Caco-2 (cell line): Measurements from ENCODE around the gene KDM6B. TPM values are rescaled to one million over a fixed set of nuclear protein-coding genes. Genes with fewer than 3 reads are reported as not detected.

Experiments used
- BruUV-seq: library from RNA; stranded (reverse); fragments of 400-500 nt; replicated peaks from 2 replicates; lab custom pipeline; 2021; lab: Mats Ljungman, UMichigan
- CTCF ChIA-PET: fragments of 300-600 bp; sonication (Branson Sonifier 250); formaldehyde crosslinking; loops from one replicate; lab custom pipeline; 2022; ENCODE audit warnings: antibody characterized with exemption; lab: Charles Lee
- POLR2A ChIA-PET: fragments of 300-600 bp; sonication (Branson Sonifier 250); formaldehyde crosslinking; loops from one replicate; lab custom pipeline; 2022; ENCODE audit warnings: antibody characterized with exemption; lab: Charles Lee
- DNase-seq, 2 experiments: peaks; one replicate each; pipeline versions ENCODE4 v3.0.0 to v3.0.0-alpha.2; 2020 to 2022
- H3K27me3 ChIP-seq: replicated peaks from 2 replicates; pipeline ENCODE4 v1.6.0; 2011; ENCODE audit warnings: low read length; ENCODE audit not compliant: control insufficient read depth, insufficient read depth
- H3K36me3 ChIP-seq: 2 replicates; pipeline ENCODE4 v1.5.1; 2011; ENCODE audit warnings: low read length; ENCODE audit not compliant: control insufficient read depth, insufficient read depth
- H3K4me1 ChIP-seq: fragments of 250-450 bp; sonication (Bioruptor Pico); 2 replicates; pipeline ENCODE4 v1.5.1; 2020; ENCODE audit warnings: mild to moderate bottlenecking
- H3K4me3 ChIP-seq: 2 replicates; pipeline ENCODE4 v1.5.1; 2011; ENCODE audit warnings: low read depth, mild to moderate bottlenecking, control low read depth, low read length
- H3K9me3 ChIP-seq: fragments of 250-450 bp; sonication (Bioruptor Pico); 2 replicates; pipeline ENCODE4 v1.5.1; 2020; ENCODE audit warnings: mild to moderate bottlenecking, moderate library complexity
- H3K27ac Mint-ChIP-seq: one replicate; pipeline ENCODE4 v1.8.0; 2022; ENCODE audit warnings: mixed read lengths; ENCODE audit not compliant: unreplicated experiment
- H3K27me3 Mint-ChIP-seq: one replicate; pipeline ENCODE4 v1.8.0; 2022; ENCODE audit warnings: mixed read lengths; ENCODE audit not compliant: insufficient read depth, unreplicated experiment
- H3K36me3 Mint-ChIP-seq: one replicate; pipeline ENCODE4 v1.8.0; 2022; ENCODE audit warnings: mild to moderate bottlenecking, mixed read lengths; ENCODE audit not compliant: insufficient read depth, unreplicated experiment
- H3K4me1 Mint-ChIP-seq: one replicate; pipeline ENCODE4 v1.8.0; 2022; ENCODE audit warnings: low read depth, mixed read lengths; ENCODE audit not compliant: unreplicated experiment
- H3K4me3 Mint-ChIP-seq: one replicate; pipeline ENCODE4 v1.8.0; 2022; ENCODE audit warnings: mild to moderate bottlenecking, moderate library complexity, mixed read lengths; ENCODE audit not compliant: unreplicated experiment
- H3K9me3 Mint-ChIP-seq: one replicate; pipeline ENCODE4 v1.8.0; 2022; ENCODE audit warnings: mixed read lengths; ENCODE audit not compliant: unreplicated experiment
- intact Hi-C: fragments of 100-400 bp; cut with micrococcal nuclease; formaldehyde crosslinking; loops from one replicate; pipeline ENCODE4 v1.10.0; 2022; ENCODE audit not compliant: unreplicated experiment
- total RNA-seq: library from RNA; stranded (reverse); gene quantifications from 2 replicates; pipeline ENCODE4 v1.2.3, GENCODE V29; 2022
- TF ChIP-seq, protein P1 (sequence below), 2 experiments: fragments of 200-600 bp in 1 of 2; IDR thresholded peaks; 1 replicate in 1 of 2; 2 replicates in 1 of 2; pipeline versions ENCODE4 v1.5.1 to v1.8.0; 2011 to 2022; ENCODE audit warnings: antibody characterized with exemption in 1 of 2, control low read depth in 1 of 2, inconsistent platforms in 1 of 2, low read depth in 1 of 2, low read length in 1 of 2, mild to moderate bottlenecking in 1 of 2, moderate library complexity in 1 of 2; ENCODE audit not compliant: insufficient read depth in 1 of 2, severe bottlenecking in 1 of 2, unreplicated experiment in 1 of 2

The KDM6B gene
- total RNA-seq, 1 experiment from 2014 or later, result 27.9 TPM

DNA sequence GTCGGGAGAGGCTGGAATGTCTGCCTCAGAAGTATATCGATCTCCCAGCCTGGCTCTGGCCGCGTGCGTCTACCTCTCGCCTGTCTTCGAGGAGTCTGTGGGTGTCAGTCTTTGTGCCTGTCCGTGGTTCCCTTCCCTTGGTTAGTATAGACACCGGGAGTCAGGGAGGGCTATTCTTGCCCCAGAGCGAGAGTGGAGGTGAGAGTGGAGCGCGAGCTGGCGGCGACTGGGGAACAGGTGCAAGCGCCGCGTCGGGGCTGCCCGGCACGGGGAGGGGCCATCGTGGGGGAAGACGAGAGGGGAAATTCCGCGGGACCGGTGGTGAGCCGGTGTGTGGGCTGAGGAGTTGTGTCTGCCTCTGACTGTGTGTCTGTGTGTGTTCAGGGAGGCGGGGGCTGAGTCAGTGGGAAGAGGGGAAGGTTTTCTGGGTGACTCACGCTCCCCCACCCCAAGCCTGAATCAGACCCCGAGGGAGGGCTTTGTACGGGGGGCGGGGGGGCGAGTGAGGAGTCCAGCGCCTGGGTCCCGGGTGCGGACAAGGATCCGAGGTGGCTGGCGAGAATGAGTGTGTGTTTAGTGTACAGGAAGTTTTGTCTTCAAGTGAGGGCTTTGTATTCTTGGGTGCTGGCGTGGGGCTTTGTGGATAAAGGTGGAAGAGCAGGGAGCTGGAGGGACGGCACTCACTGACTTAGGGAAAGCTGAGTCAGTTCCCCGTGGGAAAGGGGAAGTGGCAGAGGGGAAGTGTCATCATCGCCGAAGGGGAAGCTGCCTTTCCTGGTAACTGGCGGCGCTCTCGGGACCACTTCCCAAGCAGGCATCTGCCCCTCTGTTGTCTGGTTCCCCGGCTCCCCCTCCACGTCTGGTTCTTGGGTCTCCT is 8.6 kb downstream of the KDM6B start:
- Histone ChIP-seq H3K9me3 (no peaks in the 10 kb centered on the region), H3K4me1 (peaks cover 30% of the 10 kb centered on the region), H3K4me3 (peak overlapping the region; percentile 68), H3K27me3 (no peaks in the 10 kb centered on the region), H3K36me3 (no peaks in the 10 kb centered on the region; the same call in 1 of the 2 replicates)
- Mint-ChIP-seq H3K4me3 (peak overlapping the region; percentile 82), H3K27me3 (no peaks in the 10 kb centered on the region), H3K9me3 (no peaks in the 10 kb centered on the region), H3K4me1 (peaks cover 24% of the 10 kb centered on the region), H3K36me3 (peaks cover 67% of the 10 kb centered on the region), H3K27ac (peak overlapping the region; percentile 98)
- peak in 1 of 2 experiments; percentile 46 for DNase-seq
- intact Hi-C loops, result loop anchor here (2.0 kb wide), 2 partner anchors 14 to 96 kb away; partner anchors contain the start of gene NAA38
- ChIA-PET POLR2A (interaction anchor here (0.6 to 3.8 kb wide), 3 partner anchors 15 to 192 kb away, joined by 3 to 27 read pairs (median 4); partner anchors contain the start of genes ATP1B2, CYB5D1 and NAA38), CTCF (interaction anchor here (1.6 to 1.8 kb wide), 2 partner anchors 14 to 99 kb away, joined by 5 to 7 read pairs; partner anchors contain the start of gene NAA38)
- TF ChIP-seq, protein P1, sequence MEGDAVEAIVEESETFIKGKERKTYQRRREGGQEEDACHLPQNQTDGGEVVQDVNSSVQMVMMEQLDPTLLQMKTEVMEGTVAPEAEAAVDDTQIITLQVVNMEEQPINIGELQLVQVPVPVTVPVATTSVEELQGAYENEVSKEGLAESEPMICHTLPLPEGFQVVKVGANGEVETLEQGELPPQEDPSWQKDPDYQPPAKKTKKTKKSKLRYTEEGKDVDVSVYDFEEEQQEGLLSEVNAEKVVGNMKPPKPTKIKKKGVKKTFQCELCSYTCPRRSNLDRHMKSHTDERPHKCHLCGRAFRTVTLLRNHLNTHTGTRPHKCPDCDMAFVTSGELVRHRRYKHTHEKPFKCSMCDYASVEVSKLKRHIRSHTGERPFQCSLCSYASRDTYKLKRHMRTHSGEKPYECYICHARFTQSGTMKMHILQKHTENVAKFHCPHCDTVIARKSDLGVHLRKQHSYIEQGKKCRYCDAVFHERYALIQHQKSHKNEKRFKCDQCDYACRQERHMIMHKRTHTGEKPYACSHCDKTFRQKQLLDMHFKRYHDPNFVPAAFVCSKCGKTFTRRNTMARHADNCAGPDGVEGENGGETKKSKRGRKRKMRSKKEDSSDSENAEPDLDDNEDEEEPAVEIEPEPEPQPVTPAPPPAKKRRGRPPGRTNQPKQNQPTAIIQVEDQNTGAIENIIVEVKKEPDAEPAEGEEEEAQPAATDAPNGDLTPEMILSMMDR (IDR thresholded peaks at IDR 0.05; ENCODE audit: insufficient read depth in 1 of 2, low read depth in 1 of 2, low read length in 1 of 2, severe bottlenecking in 1 of 2, unreplicated experiment in 1 of 2), result no peak
- BruUV-seq, result TSS peak; percentile 6

DNA sequence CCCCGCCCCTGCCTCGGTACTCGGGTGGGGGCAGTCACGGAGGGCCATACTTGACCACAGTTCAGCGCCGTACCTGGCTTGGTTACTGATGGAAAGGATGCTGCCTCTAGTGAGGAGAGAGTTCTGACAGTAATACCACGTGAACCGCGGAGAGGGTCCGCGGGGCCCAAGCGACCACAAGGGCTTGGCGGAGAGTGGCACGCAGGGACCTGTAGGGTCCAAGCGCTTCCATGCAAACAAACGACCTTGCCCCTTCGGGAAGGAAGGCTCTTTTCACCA is 9.2 kb downstream of the KDM6B start:
- Mint-ChIP-seq H3K4me1 (peaks cover 24% of the 10 kb centered on the region), H3K9me3 (no peaks in the 10 kb centered on the region), H3K27me3 (no peaks in the 10 kb centered on the region), H3K27ac (peak overlapping the region; percentile 98), H3K36me3 (peaks cover 67% of the 10 kb centered on the region), H3K4me3 (peak overlapping the region; percentile 82)
- DNase-seq, result no peak
- H3K4me3 ChIP-seq, result peak overlapping the region; percentile 68
- intact Hi-C loops, result loop anchor here (2.0 kb wide), 2 partner anchors 14 to 96 kb away; partner anchors contain the start of gene NAA38
- BruUV-seq, result TSS peak; percentile 44
- H3K36me3 ChIP-seq, result no peaks in the 10 kb centered on the region; the same call in 1 of the 2 replicates
- POLR2A ChIA-PET, result interaction anchor here (3.8 kb wide), 1 partner anchor 14 kb away, joined by 27 read pairs; the partner anchor contains the start of genes CYB5D1 and NAA38
- peaks cover 30% of the 10 kb centered on the region for H3K4me1 ChIP-seq
- TF ChIP-seq, protein P1 (IDR thresholded peaks at IDR 0.05; ENCODE audit: insufficient read depth in 1 of 2, low read depth in 1 of 2, low read length in 1 of 2, severe bottlenecking in 1 of 2, unreplicated experiment in 1 of 2), result no peak
- CTCF ChIA-PET, result interaction anchor here (0.6 to 1.8 kb wide), 3 partner anchors 14 to 153 kb away, joined by 5 to 7 read pairs (median 5); partner anchors contain the start of gene NAA38
- no peaks in the 10 kb centered on the region for H3K27me3 ChIP-seq
- no peaks in the 10 kb centered on the region for H3K9me3 ChIP-seq
